Amniotic stem cell (primary cell): ENCODE measurements around the gene TMEM151B.

Experiments used
- DNase-seq: peaks from one replicate; lab custom pipeline; 2025; lab: John Stamatoyannopoulos, UW

TMEM151B gene

DNA sequence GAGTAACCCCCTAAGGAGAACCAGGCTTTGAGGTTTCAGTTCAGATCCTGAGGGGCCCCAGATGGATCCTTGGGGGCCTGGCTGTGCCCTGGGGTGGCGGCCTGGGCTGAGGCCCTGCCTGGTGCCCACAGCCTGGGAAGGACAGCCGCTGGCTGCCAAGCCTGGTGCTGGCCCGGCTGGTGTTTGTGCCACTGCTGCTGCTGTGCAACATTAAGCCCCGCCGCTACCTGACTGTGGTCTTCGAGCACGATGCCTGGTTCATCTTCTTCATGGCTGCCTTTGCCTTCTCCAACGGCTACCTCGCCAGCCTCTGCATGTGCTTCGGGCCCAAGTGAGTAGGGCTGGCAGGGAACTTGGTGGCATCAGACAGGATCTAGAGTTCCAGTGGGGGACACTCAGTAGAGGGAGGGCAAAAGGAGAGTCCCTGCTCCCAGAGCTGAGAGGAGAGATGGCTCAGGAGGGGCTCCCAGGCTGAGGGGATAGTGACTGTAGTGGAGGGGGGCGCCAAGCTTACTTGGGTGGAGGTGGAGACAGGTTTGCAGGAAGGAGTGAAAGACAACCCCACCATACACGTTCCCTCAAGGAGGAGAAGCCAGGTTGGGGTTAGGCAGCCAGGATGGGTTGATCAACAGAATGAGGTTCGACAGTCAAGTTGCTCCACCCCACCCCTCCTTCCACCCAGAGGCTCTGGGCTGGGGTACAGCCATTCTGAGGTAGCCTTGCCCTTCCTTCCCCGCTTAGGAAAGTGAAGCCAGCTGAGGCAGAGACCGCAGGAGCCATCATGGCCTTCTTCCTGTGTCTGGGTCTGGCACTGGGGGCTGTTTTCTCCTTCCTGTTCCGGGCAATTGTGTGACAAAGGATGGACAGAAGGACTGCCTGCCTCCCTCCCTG lies 37.3 kb upstream of the TMEM151B start:
- no peak for DNase-seq

DNA sequence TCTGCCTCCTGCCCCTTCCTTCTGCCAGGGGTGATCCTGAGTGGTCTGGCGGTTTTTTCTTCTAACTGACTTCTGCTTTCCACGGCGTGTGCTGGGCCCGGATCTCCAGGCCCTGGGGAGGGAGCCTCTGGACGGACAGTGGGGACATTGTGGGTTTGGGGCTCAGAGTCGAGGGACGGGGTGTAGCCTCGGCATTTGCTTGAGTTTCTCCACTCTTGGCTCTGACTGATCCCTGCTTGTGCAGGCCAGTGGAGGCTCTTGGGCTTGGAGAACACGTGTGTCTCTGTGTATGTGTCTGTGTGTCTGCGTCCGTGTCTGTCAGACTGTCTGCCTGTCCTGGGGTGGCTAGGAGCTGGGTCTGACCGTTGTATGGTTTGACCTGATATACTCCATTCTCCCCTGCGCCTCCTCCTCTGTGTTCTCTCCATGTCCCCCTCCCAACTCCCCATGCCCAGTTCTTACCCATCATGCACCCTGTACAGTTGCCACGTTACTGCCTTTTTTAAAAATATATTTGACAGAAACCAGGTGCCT lies 36.6 kb upstream of the TMEM151B start:
- no peak for DNase-seq

- peak; percentile 36 for DNase-seq
Measured at GRCh38 chr6:44234101-44235025, 35.9 kb upstream of the TMEM151B start.

DNA sequence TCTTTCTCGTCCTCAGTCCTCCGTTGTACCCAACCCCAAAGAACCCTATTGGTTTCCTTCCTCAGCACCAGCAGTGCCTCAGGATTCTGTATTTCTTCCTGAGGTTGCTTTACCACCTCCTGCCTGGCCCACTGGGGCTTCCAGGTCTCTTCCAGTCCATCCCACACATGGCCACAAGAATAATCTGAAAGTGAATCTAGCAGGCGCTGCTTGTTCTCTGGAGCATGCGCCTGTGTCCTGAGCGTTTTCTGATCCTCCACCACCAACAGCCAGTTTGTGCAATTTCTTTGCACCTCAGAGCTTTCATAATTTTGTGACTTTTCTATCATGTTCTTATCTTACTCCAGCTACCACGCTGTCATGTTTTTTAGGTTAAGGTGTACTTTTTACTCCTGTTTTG lies 35.0 kb upstream of the TMEM151B start:
- no peak for DNase-seq

GRCh38 chr6:44235891-44236516 lies 34.2 kb upstream of the TMEM151B start:
- DNase-seq, result no peak

- DNase-seq, result peak; percentile 96
Measured at GRCh38 chr6:44237021-44237812, 33.0 kb upstream of the TMEM151B start.

DNA sequence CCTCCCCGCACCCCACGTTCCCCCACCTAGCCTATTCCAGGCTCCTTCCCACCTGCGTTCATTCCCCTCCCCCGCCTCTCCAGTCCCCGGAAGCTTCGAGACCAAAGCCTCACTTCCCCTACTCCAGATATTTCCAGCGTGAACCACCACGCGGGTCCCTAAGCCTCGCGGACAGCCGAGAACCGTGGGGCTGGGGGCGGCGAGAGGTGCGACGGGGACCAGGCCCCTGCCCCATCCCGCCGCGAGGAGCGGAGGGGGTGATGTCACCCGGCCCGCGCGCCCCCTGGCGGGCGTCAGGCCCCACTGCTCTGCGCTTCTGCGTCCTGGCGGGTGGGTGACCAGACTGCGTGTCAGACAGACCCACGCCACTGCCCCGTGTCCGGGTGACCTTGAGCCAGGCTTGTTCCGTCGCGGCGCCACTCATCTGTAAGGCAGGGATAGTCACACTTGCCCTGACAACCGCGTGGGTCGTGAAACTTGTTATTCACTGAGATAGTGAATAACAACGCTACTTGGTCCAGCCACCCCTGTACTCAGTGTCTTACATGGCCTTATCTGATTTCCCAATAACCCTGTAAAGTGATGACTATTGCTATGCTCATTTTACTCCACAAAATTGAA lies 32.3 kb upstream of the TMEM151B start:
- DNase-seq, result peak; percentile 30

- no peak for DNase-seq
Measured at GRCh38 chr6:44238687-44239350, 31.4 kb upstream of the TMEM151B start.

DNA sequence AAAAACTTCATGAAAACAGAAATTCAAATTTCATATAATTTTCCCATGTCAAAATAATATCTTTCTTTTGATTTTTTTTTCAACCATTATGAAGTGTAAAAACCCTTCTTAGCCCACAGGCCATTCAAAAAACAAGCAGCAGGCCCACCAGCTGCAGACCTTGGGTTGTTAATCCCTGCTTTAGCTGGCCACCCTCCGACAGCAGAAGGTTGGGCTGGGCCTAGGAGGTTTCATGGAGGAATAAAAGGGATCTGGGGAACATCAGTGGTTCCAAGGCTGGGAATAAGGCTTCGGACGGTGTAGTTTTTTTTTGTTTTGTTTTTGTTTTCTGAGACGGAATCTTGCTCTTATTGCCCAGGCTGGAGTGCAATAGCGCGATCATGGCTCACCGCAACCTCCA lies 26.9 kb upstream of the TMEM151B start:
- no peak for DNase-seq

DNA sequence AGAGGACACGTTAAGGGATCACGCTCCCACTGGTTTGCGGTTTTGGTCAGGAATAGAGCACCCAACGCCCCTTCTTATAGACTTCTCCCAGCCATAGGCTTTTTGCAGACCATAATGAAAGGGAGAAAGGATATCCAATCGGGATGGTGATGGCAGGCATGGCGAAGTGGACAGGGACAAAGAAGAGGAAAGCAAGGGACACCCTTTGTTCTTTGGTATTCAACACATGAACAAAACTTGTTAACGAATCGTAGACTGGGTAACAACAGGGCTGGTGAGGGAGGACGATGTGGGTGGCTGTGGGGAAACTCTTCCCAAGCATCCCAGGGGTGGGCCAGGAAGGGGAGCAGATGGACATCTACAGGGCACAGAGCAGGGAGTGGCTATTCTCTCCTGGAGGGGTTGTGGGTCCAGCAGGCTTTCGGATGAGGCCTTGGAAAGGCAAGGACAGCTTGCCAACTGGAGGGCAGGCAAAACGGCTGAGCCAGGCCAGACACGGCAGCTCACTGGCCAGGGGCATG lies 24.8 kb upstream of the TMEM151B start:
- DNase-seq, result no peak

DNA sequence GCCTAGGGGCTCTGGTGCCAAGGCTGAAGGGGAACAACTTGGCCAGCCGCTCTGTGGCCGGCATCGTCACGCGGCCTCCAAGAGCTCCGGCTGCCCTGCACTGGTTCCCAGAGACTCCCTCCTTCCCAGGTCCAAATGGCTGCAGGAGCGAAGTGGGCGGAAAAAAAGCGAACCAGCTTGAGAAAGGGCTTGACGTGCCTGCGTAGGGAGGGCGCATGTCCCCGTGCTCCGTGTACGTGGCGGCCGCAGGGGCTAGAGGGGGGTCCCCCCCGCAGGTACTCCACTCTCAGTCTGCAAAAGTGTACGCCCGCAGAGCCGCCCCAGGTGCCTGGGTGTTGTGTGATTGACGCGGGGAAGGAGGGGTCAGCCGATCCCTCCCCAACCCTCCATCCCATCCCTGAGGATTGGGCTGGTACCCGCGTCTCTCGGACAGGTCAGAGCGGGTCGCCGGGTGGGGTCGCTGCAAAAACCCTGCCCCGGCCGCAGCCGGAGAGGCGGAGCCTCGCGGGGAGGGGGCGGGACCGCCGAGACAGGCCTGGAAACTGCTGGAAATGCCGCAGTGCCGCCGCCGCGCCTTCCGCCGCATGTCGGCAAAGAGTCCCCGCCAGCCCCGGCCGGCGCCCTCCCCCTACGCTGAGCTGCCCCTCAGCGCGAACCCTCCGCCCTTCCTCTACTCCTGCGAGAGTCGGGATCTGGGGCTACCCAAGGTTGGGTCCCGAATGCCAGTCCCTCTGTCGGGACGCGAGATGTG lies 24.2 kb upstream of the TMEM151B start:
- DNase-seq, result no peak

DNA sequence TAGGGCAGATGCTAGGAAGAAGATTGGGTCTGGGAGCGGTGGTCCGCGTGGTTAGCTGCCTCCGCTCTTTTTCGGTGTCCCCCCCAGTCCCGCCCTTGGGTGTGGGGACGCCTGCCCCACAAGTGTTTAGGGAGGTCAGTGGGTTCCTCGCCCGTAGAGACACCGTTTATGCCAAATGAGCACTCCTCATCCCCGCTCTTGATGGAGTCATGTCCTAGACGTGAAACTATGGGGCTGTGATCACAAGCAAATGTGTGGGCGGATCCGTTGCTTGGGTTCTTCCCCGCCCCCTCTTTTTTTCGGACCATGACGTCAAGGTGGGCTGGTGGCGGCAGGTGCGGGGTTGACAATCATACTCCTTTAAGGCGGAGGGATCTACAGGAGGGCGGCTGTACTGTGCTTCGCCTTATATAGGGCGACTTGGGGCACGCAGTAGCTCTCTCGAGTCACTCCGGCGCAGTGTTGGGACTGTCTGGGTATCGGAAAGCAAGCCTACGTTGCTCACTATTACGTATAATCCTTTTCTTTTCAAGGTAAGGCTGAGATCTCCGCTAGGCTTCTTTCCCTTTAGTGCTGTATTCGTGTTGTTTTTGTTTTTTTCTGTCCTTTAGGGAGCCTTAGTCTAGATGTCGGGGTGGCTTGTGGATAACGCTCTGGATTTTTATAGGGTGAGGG lies 23.4 kb upstream of the TMEM151B start, which contains the start of gene HSP90AB1:
Gene HSP90AB1 (plus strand): TSS at position 439 of the 675 bp plus-strand sequence. CDS start 1,529 bp downstream, outside the sequence.
- DNase-seq, result peak; percentile 83

DNA sequence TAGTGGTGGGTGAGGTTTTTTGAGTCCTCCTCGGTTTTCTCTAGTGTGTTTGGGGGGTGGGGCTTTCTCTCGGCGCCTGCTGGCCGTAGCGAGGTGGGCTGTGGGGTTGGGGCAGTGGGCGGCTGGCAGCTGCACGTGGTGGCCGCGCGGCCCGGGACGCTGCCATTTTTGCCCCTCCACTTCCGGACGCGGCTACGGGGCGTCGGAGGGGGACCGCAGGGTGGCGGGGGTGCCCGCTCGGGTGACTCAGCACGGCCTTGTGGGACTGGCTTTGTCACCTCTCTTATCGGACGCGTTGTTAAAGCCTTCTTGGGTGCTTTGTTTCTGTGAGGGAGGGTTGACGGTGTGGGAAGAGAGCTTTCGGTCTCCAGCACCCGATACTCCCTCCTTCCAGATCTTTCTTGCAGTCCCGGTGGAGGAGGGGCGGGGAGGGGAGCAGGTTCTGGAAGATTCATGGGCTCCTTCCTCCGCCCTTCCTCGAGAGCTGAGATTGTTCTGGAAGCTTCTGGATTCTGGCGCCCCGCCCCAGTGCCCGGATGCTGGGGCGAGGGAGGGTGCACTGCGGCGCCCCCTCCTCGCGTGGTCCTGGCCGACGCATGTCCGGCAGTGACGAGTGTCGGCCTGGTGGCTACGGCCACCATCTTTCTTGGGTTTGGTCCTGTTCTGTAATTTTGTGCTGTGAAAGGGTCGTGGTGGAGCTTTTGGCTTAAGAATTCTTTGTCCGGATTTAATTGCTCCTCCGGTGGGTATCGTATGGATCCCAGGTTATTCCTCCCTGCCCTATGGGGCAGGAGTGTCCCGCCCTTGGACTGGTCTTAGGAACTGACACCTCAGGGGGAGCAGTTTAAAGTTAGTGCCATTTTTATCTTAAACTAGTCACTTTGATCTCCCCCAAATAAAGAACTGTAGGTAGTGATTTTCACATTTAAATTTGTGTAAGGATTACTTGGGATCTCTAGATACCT lies 22.6 kb upstream of the TMEM151B start:
- no peak for DNase-seq

DNA sequence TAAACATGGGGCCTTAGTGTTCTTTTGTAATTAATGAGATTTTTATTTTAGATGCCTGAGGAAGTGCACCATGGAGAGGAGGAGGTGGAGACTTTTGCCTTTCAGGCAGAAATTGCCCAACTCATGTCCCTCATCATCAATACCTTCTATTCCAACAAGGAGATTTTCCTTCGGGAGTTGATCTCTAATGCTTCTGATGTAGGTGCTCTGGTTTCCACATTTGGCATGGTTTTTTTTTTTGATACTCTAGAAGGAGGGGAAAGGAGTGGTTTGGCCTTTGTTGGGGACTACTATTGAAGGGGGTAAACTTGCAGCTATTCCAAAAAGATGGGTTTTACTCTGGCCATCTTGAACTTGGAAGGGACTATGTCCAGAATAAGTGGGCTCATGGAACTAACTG lies 21.7 kb upstream of the TMEM151B start:
- DNase-seq, result no peak

DNA sequence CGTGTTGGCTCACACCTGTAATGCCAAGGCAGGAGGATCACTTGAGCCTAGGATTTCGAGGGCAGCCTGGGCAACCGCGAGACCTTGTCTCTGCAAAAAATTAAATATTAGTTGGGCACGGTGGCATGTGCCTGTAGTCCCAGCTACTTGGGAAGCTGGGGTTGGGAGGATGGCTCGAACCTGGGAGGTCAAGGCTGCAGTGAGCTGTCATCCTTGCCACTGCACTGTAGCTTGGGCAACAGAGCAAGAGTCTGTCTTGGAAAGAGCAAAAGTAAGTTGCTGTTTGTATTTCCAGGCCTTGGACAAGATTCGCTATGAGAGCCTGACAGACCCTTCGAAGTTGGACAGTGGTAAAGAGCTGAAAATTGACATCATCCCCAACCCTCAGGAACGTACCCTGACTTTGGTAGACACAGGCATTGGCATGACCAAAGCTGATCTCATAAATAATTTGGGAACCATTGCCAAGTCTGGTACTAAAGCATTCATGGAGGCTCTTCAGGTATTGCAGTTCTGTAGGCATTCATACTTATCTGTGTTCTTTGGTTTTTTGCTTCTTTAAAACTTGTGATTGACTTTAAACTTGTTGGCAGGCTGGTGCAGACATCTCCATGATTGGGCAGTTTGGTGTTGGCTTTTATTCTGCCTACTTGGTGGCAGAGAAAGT lies 21.0 kb upstream of the TMEM151B start:
- DNase-seq, result no peak

DNA sequence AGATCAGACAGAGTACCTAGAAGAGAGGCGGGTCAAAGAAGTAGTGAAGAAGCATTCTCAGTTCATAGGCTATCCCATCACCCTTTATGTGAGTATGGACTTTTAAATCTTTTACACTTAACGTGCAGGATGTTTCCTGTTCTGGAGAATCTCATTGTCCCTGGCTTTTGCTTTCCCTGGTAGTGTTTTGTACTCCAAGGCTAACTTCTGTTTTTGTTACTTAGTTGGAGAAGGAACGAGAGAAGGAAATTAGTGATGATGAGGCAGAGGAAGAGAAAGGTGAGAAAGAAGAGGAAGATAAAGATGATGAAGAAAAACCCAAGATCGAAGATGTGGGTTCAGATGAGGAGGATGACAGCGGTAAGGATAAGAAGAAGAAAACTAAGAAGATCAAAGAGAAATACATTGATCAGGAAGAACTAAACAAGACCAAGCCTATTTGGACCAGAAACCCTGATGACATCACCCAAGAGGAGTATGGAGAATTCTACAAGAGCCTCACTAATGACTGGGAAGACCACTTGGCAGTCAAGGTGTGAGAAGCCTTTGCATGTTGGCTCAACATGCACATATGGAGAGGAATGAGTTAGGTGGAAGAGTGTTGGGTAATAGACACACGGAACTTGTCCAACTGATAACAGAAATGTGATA lies 20.1 kb upstream of the TMEM151B start:
- DNase-seq, result no peak
